MM.1S (cell line): ENCODE results near the gene HSPA9.

Experiments
- DNase-seq: peaks from one replicate; pipeline ENCODE4 v3.0.0-alpha.2; 2015
- H2AFZ ChIP-seq: fragments of 300-600 bp; sonication (generic); 2 replicates; pipeline ENCODE4 v1.6.0; 2016; ENCODE audit warnings: antibody characterized with exemption, low read length
- H3F3A ChIP-seq: fragments of 300-600 bp; sonication (generic); 2 replicates; pipeline ENCODE4 v1.6.1; 2016; ENCODE audit warnings: mild to moderate bottlenecking, antibody characterized with exemption, low read length, moderate library complexity, mixed read lengths; ENCODE audit not compliant: insufficient read depth
- H3K27ac ChIP-seq: fragments of 300-600 bp; sonication (generic); 2 replicates; pipeline ENCODE4 v1.5.1; 2016; ENCODE audit warnings: mild to moderate bottlenecking, low read length
- H3K27me3 ChIP-seq: fragments of 300-600 bp; sonication (generic); replicated peaks from 2 replicates; pipeline ENCODE4 v1.6.0; 2016; ENCODE audit warnings: low read length; ENCODE audit not compliant: insufficient read depth
- H3K36me3 ChIP-seq: fragments of 300-600 bp; sonication (generic); replicated peaks from 2 replicates; pipeline ENCODE4 v1.6.1; 2016; ENCODE audit warnings: mild to moderate bottlenecking, low read length, mixed read lengths; ENCODE audit not compliant: insufficient read depth
- H3K4me1 ChIP-seq: fragments of 300-600 bp; sonication (generic); 2 replicates; pipeline ENCODE4 v1.6.1; 2016; ENCODE audit warnings: low read length, mixed read lengths
- H3K4me2 ChIP-seq: fragments of 300-600 bp; sonication (generic); 2 replicates; pipeline ENCODE4 v1.6.0; 2016; ENCODE audit warnings: low read depth, low read length
- H3K4me3 ChIP-seq: fragments of 300-600 bp; sonication (generic); 2 replicates; pipeline ENCODE4 v1.5.1; 2016; ENCODE audit warnings: low read length, mixed read lengths
- H3K79me2 ChIP-seq: fragments of 300-600 bp; sonication (generic); 2 replicates; pipeline ENCODE4 v1.6.1; 2016; ENCODE audit warnings: mixed run types, low read length, mixed read lengths
- H3K9ac ChIP-seq: fragments of 300-600 bp; sonication (generic); 2 replicates; pipeline ENCODE4 v1.6.1; 2016; ENCODE audit warnings: low read length, mixed read lengths
- H3K9me2 ChIP-seq: fragments of 300-600 bp; sonication (generic); replicated peaks from 2 replicates; pipeline ENCODE4 v1.6.1; 2016; ENCODE audit warnings: mild to moderate bottlenecking, low read length, mixed read lengths; ENCODE audit not compliant: insufficient read depth
- H3K9me3 ChIP-seq: fragments of 300-600 bp; sonication (generic); replicated peaks from 2 replicates; pipeline ENCODE4 v1.6.1; 2016; ENCODE audit warnings: mild to moderate bottlenecking, low read length, mixed read lengths; ENCODE audit not compliant: insufficient read depth
- H4K20me1 ChIP-seq: fragments of 300-600 bp; sonication (generic); 2 replicates; pipeline ENCODE4 v1.6.1; 2016; ENCODE audit warnings: mild to moderate bottlenecking, low read length, moderate library complexity, mixed read lengths; ENCODE audit not compliant: insufficient read depth
- CTCF ChIP-seq: fragments of 300-600 bp; sonication (generic); IDR thresholded peaks from 2 replicates; pipeline ENCODE4 v1.5.1; 2016; ENCODE audit warnings: antibody characterized with exemption, low read length, mixed read lengths
- EZH2 ChIP-seq: fragments of 300-600 bp; sonication (generic); optimal IDR thresholded peaks from 2 replicates; pipeline ENCODE3; 2017; ENCODE audit warnings: low read depth, mild to moderate bottlenecking, antibody characterized with exemption, low read length, mixed read lengths
- EZH2phosphoT487 ChIP-seq: fragments of 300-600 bp; sonication (generic); IDR thresholded peaks from 2 replicates; pipeline ENCODE4 v1.6.1; 2018; ENCODE audit warnings: antibody characterized with exemption, low read length

HSPA9 gene

GRCh38 chr5:138577452-138577851 is 2.3 kb upstream of the HSPA9 start:
- Histone ChIP-seq H3K4me3 (no peak overlapping the region), H3K27me3 (no peaks in the 10 kb centered on the region), H3K4me2 (no peak overlapping the region), H4K20me1 (no peaks in the 10 kb centered on the region), H2AFZ (no peak overlapping the region), H3K27ac (no peak overlapping the region), H3K9me3 (no peaks in the 10 kb centered on the region), H3K9ac (no peak overlapping the region), H3K79me2 (peaks cover 28% of the 10 kb centered on the region), H3K36me3 (peaks cover 8% of the 10 kb centered on the region), H3K4me1 (peaks cover 7% of the 10 kb centered on the region), H3F3A (no peaks in the 10 kb centered on the region; the same call in 1 of the 2 replicates), H3K9me2 (no peaks in the 10 kb centered on the region)
- no peak for DNase-seq
- TF ChIP-seq EZH2, result no peak
- no peak for TF ChIP-seq CTCF
- TF ChIP-seq EZH2phosphoT487, result no peak

GRCh38 chr5:138574744-138575193 is 432 bp downstream of the HSPA9 start:
- peak overlapping the region; percentile 95 for H3K9ac ChIP-seq
- peaks cover 55% of the 10 kb centered on the region for H3K79me2 ChIP-seq
- H3K27me3 ChIP-seq, result no peaks in the 10 kb centered on the region
- DNase-seq, result no peak
- H3F3A ChIP-seq, result no peaks in the 10 kb centered on the region; the same call in 1 of the 2 replicates
- TF ChIP-seq EZH2, result no peak
- TF ChIP-seq EZH2phosphoT487, result no peak
- TF ChIP-seq CTCF, result no peak
- peaks cover 10% of the 10 kb centered on the region for H3K4me1 ChIP-seq
- H3K36me3 ChIP-seq, result peaks cover 12% of the 10 kb centered on the region
- peak overlapping the region; percentile 89 for H3K27ac ChIP-seq
- no peaks in the 10 kb centered on the region for H3K9me2 ChIP-seq
- peak overlapping the region; percentile 16; the same call in 1 of the 2 replicates for H2AFZ ChIP-seq
- peak overlapping the region; percentile 86 for H3K4me3 ChIP-seq
- H3K4me2 ChIP-seq, result peak overlapping the region; percentile 84; the same call in 1 of the 2 replicates
- no peaks in the 10 kb centered on the region for H4K20me1 ChIP-seq
- no peaks in the 10 kb centered on the region for H3K9me3 ChIP-seq

- Histone ChIP-seq H3K79me2 (peaks cover 61% of the 10 kb centered on the region), H3K9me3 (no peaks in the 10 kb centered on the region), H3F3A (peaks cover 2% of the 10 kb centered on the region; the same call in 1 of the 2 replicates), H3K27ac (peak overlapping the region; percentile 89), H3K4me1 (peaks cover 10% of the 10 kb centered on the region), H3K27me3 (no peaks in the 10 kb centered on the region), H3K4me3 (peak overlapping the region; percentile 86), H3K36me3 (peaks cover 15% of the 10 kb centered on the region), H3K4me2 (peak overlapping the region; percentile 84), H4K20me1 (peaks cover 3% of the 10 kb centered on the region; the same call in 1 of the 2 replicates), H3K9me2 (no peaks in the 10 kb centered on the region), H3K9ac (peak overlapping the region; percentile 95), H2AFZ (no peak overlapping the region)
- no peak for TF ChIP-seq CTCF
- TF ChIP-seq EZH2phosphoT487, result no peak
- no peak for TF ChIP-seq EZH2
- no peak for DNase-seq
Measured at GRCh38 chr5:138573949-138574670, 1.1 kb downstream of the HSPA9 start.
